Heart left ventricle (tissue), 13 donors: ENCODE data around the gene MYO10.

ENCODE experiments used
- POLR2A ChIP-seq, 2 donors: fragments of 450-650 bp; IDR thresholded peaks; one replicate each; pipeline ENCODE4 v1.6.1; 2017; ENCODE audit warnings: antibody characterized with exemption in 2 of 2, mild to moderate bottlenecking in 2 of 2, moderate library complexity in 2 of 2
- TF ChIP-seq, protein P1 (sequence below), 12 donors: fragments of 200-600 bp; sonication (generic) in 4 of 12; IDR thresholded peaks; one replicate each; pipeline versions ENCODE4 v1.5.0 to v1.8.0; 2018 to 2022; ENCODE audit warnings: antibody characterized with exemption in 12 of 12, mild to moderate bottlenecking in 5 of 12
- donor health status: ischemic (EF 13 %, LVEDD 7.1; RV severe dilation, severe dysfunction).
- donor health status: DM: no; HTN: yes; CAD: no.
- donor health status: DM: no; HTN: no; CAD: no.
- donor health status: ischemic (EF 25% LVEDD 6.9; RV normal size, moderate dysfunction).
- donor health status: ischemic (EF 25% LVEDD 5.7; RV mildly dilated, moderate dysfunction).
- donor health status: ischemic (EF 35%, LVEDD 5.7; RV mildly dilated, moderate dysfunction).
- donor health status: nonischemic (EF 11% LVEDD 7.7; RV severe dilation, severe dysfunction).
- donor health status: DM: yes; HTN: yes; CAD: no.
- donor health status: PGD.
- donor health status: ischemic (EF 29% LVEDD 5.4; RV normal size, mild dysfunction).
- donor health status: nonischemic (EF 23%, LVEDD 6.1; RV moderate dilation, normal function).

DNA sequence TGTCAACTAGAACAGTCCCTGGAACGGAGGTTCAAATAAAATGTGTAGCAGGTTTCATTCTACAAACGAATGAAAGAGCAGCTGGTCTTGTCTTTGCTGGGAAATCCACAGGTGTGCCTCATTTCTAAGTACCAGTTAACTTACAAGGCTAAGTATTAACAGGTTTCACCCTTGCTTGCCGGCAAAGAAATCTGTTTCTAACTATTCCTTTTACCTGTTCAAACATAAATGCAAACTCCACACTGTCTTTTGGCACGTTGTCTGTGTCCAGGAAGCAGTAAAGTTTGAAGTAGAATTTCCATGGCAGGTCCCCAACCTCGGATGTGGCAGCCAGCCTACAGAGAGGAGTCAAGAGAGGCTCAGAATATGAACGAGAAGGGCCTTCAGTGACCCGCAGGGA, 264.9 kb downstream of the MYO10 start:
- TF ChIP-seq, protein P1, sequence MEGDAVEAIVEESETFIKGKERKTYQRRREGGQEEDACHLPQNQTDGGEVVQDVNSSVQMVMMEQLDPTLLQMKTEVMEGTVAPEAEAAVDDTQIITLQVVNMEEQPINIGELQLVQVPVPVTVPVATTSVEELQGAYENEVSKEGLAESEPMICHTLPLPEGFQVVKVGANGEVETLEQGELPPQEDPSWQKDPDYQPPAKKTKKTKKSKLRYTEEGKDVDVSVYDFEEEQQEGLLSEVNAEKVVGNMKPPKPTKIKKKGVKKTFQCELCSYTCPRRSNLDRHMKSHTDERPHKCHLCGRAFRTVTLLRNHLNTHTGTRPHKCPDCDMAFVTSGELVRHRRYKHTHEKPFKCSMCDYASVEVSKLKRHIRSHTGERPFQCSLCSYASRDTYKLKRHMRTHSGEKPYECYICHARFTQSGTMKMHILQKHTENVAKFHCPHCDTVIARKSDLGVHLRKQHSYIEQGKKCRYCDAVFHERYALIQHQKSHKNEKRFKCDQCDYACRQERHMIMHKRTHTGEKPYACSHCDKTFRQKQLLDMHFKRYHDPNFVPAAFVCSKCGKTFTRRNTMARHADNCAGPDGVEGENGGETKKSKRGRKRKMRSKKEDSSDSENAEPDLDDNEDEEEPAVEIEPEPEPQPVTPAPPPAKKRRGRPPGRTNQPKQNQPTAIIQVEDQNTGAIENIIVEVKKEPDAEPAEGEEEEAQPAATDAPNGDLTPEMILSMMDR (IDR thresholded peaks at IDR 0.05) = no peak
- TF ChIP-seq POLR2A (IDR thresholded peaks at IDR 0.05) = no peak
